HepG2 (cell line): Measurements from ENCODE around the gene PCDH10. TPM values are rescaled to one million over a fixed set of nuclear protein-coding genes. Genes with fewer than 3 reads are reported as not detected.

ENCODE experiments used
- ATAC-seq: fragments of 200-7000 bp; cut with Tn5 transposase; 3 replicates; pipeline ENCODE4 v1.9.1; 2020; ENCODE audit warnings: mild to moderate bottlenecking, moderate library complexity
- BruUV-seq: library from RNA; stranded (reverse); fragments of 400-500 nt; replicated peaks from 2 replicates; lab custom pipeline; 2021; lab: Mats Ljungman, UMichigan
- CTCF ChIA-PET: fragments of 300-600 bp; formaldehyde crosslinking; extraction: SDS; loops from one replicate; lab custom pipeline; 2021; ENCODE audit warnings: low total read pairs, inconsistent platforms, low intra/inter-chr PET ratio; lab: Yijun Ruan, JAX
- POLR2A ChIA-PET: fragments of 350-600 bp; sonication (Branson Sonifier 250); formaldehyde crosslinking; loops from one replicate; lab custom pipeline; 2020; ENCODE audit warnings: antibody characterized with exemption, inconsistent platforms; lab: Yijun Ruan, JAX
- DNase-seq: peaks from one replicate; pipeline ENCODE4 v3.0.0-alpha.2; 2015; ENCODE audit warnings: low spot score
- FAIRE-seq: peaks from 3 replicates; lab custom pipeline; 2011; peaks lifted over from hg19 to GRCh38; lab: Jason Lieb, UNC
- H2AFZ ChIP-seq: one replicate; pipeline ENCODE4 v1.6.1; 2011; ENCODE audit warnings: low read length, inconsistent platforms
- H3K27ac ChIP-seq: fragments of 300-600 bp; 3 replicates; pipeline ENCODE4 v1.8.0; 2011; ENCODE audit warnings: mixed run types, mild to moderate bottlenecking, mixed read lengths, low read length, inconsistent platforms; ENCODE audit not compliant: insufficient read depth; ENCODE audit errors: extremely low read length
- H3K27me3 ChIP-seq, 2 experiments: fragments of 200-600 bp in 1 of 2; 2 replicates in 1 of 2; 3 replicates in 1 of 2; pipeline versions ENCODE4 v1.6.0 to v1.8.0; 2011; ENCODE audit warnings: low read length in 2 of 2, mild to moderate bottlenecking in 2 of 2, moderate library complexity in 2 of 2, inconsistent platforms in 1 of 2; ENCODE audit not compliant: insufficient read depth in 2 of 2, control insufficient read depth in 1 of 2
- H3K36me3 ChIP-seq, 2 experiments: fragments of 200-600 bp in 1 of 2; replicated peaks in 1 of 2; 2 replicates in 1 of 2; 3 replicates in 1 of 2; pipeline versions ENCODE4 v1.5.1 to v1.8.0; 2011; ENCODE audit warnings: low read length in 2 of 2, inconsistent platforms in 1 of 2; ENCODE audit not compliant: insufficient read depth in 2 of 2, control insufficient read depth in 1 of 2
- H3K4me1 ChIP-seq: 2 replicates; pipeline ENCODE4 v1.5.1; 2012; ENCODE audit warnings: low read length, inconsistent platforms; ENCODE audit not compliant: insufficient read depth
- H3K4me2 ChIP-seq: 2 replicates; pipeline ENCODE4 v1.6.0; 2011; ENCODE audit warnings: low read depth, low read length, inconsistent platforms
- H3K4me3 ChIP-seq, 3 experiments: fragments of 200-600 bp in 1 of 3; sonication (generic), shearing (Covaris generic) in 1 of 3; replicated peaks in 1 of 3; 2 replicates each; pipeline ENCODE4 v1.5.1; 2011 to 2016; ENCODE audit warnings: low read length in 3 of 3, inconsistent platforms in 2 of 3, low read depth in 2 of 3, mild to moderate bottlenecking in 2 of 3, control low read depth in 1 of 3, mixed read lengths in 1 of 3; ENCODE audit not compliant: insufficient read depth in 1 of 3
- H3K79me2 ChIP-seq: one replicate; pipeline ENCODE4 v1.6.1; 2011; ENCODE audit warnings: low read length, inconsistent platforms; ENCODE audit not compliant: insufficient read depth
- H3K9ac ChIP-seq: 2 replicates; pipeline ENCODE4 v1.6.0; 2011; ENCODE audit warnings: mild to moderate bottlenecking, low read depth, low read length, inconsistent platforms; ENCODE audit not compliant: insufficient read depth
- H3K9me3 ChIP-seq: 2 replicates; pipeline ENCODE4 v1.5.1; 2012; ENCODE audit warnings: mild to moderate bottlenecking, low read length
- H4K20me1 ChIP-seq: 2 replicates; pipeline ENCODE4 v1.6.0; 2011; ENCODE audit warnings: inconsistent platforms, mild to moderate bottlenecking, low read length, moderate library complexity; ENCODE audit not compliant: insufficient read depth
- CTCF ChIP-seq: sonication (generic); formaldehyde crosslinking; IDR thresholded peaks from 2 replicates; pipeline ENCODE4 v1.5.0; 2020; ENCODE audit warnings: mild to moderate bottlenecking, missing genetic modification reagents, moderate library complexity
- FOXO1 ChIP-seq: sonication (generic); formaldehyde crosslinking; IDR thresholded peaks from 2 replicates; pipeline ENCODE4 v1.4.0; 2020; ENCODE audit warnings: missing genetic modification reagents
- MAFK ChIP-seq, 2 experiments: IDR thresholded peaks in 1 of 2; conservative IDR thresholded peaks in 1 of 2; 2 replicates each; pipeline ENCODE4 v1.6.1; 2011; ENCODE audit warnings: improper control_type of control experiment in 2 of 2, low read length in 2 of 2
- RAD21 ChIP-seq: fragments of 450-650 bp; formaldehyde crosslinking; IDR thresholded peaks from 2 replicates; pipeline ENCODE4 v1.5.0; 2020; ENCODE audit warnings: mild to moderate bottlenecking
- SMC3 ChIP-seq: IDR thresholded peaks from 2 replicates; pipeline ENCODE4 v1.6.1; 2011; ENCODE audit warnings: low read length, improper control_type of control experiment
- STAG1 ChIP-seq: sonication (generic); formaldehyde crosslinking; IDR thresholded peaks from 2 replicates; pipeline ENCODE4 v1.4.0; 2020; ENCODE audit warnings: missing genetic modification reagents
- THYN1 ChIP-seq: sonication (generic); formaldehyde crosslinking; IDR thresholded peaks from 2 replicates; pipeline ENCODE4 v1.8.1; 2023; ENCODE audit warnings: low read depth, mild to moderate bottlenecking, moderate library complexity, missing genetic modification reagents, borderline replicate concordance
- ZNF546 ChIP-seq: sonication (generic); formaldehyde crosslinking; conservative IDR thresholded peaks from 2 replicates; pipeline ENCODE4 v1.8.1; 2023; ENCODE audit warnings: mild to moderate bottlenecking, missing genetic modification reagents
- WGBS: methylation state at CpG from one replicate; pipeline ENCODE4 v1.1.6; 2017; ENCODE audit warnings: low lambda C conversion rate; 5-methylcytosine and 5-hydroxymethylcytosine counted together
- in situ Hi-C: cut with HindIII; loops from 2 replicates; pipeline ENCODE4 v1.10.0; 2017; ENCODE audit warnings: low pct_unique_long_range_greater_than_20kb; ENCODE audit not compliant: extremely low pct_ligation_motif_present
- intact Hi-C: fragments of 100-400 bp; cut with micrococcal nuclease; formaldehyde crosslinking; loops from one replicate; pipeline ENCODE4 v1.10.0; 2022; ENCODE audit not compliant: unreplicated experiment
- polyA plus RNA-seq, 8 experiments: library from polyadenylated mRNA; depleted of rRNA in 3 of 8; stranded (reverse) in 7 of 8; unstranded in 1 of 8; fragments of >200 nt; fragmentation: Illumina TruSeq in 4 of 8; extraction: Trizol in 4 of 8; gene quantifications; 2 replicates each; pipeline versions ENCODE4 v1.2.1 to v1.2.3, GENCODE V29; 2011 to 2016; ENCODE audit warnings: low read depth in 4 of 8, missing spikeins in 1 of 8, mixed read lengths in 1 of 8; ENCODE audit not compliant: insufficient read depth in 1 of 8
- total RNA-seq, 5 experiments: library from RNA; depleted of rRNA; stranded (reverse); fragments of >200 nt; fragmentation: Illumina TruSeq; extraction: Trizol; gene quantifications; 2 replicates each; pipeline ENCODE4 v1.2.3, GENCODE V29; 2016; ENCODE audit warnings: low read depth in 1 of 5
- TF ChIP-seq, protein P1 (sequence below): IDR thresholded peaks from 2 replicates; pipeline ENCODE4 v1.4.0; 2020; ENCODE audit warnings: mild to moderate bottlenecking, missing genetic modification reagents
- TF ChIP-seq, protein P2 (sequence below): sonication (generic); formaldehyde crosslinking; IDR thresholded peaks from 2 replicates; pipeline ENCODE4 v1.4.0; 2020; ENCODE audit warnings: missing genetic modification reagents

Gene PCDH10
- total and polyA plus RNA-seq, 2 of the 13 experiments (the other 11 are each of a cell fraction or from before 2014, with no cell fraction given): not detected

- TF ChIP-seq, protein P1, sequence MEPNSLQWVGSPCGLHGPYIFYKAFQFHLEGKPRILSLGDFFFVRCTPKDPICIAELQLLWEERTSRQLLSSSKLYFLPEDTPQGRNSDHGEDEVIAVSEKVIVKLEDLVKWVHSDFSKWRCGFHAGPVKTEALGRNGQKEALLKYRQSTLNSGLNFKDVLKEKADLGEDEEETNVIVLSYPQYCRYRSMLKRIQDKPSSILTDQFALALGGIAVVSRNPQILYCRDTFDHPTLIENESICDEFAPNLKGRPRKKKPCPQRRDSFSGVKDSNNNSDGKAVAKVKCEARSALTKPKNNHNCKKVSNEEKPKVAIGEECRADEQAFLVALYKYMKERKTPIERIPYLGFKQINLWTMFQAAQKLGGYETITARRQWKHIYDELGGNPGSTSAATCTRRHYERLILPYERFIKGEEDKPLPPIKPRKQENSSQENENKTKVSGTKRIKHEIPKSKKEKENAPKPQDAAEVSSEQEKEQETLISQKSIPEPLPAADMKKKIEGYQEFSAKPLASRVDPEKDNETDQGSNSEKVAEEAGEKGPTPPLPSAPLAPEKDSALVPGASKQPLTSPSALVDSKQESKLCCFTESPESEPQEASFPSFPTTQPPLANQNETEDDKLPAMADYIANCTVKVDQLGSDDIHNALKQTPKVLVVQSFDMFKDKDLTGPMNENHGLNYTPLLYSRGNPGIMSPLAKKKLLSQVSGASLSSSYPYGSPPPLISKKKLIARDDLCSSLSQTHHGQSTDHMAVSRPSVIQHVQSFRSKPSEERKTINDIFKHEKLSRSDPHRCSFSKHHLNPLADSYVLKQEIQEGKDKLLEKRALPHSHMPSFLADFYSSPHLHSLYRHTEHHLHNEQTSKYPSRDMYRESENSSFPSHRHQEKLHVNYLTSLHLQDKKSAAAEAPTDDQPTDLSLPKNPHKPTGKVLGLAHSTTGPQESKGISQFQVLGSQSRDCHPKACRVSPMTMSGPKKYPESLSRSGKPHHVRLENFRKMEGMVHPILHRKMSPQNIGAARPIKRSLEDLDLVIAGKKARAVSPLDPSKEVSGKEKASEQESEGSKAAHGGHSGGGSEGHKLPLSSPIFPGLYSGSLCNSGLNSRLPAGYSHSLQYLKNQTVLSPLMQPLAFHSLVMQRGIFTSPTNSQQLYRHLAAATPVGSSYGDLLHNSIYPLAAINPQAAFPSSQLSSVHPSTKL (CRISPR knock-in tag): no peak
- TF ChIP-seq ZNF546 (CRISPR knock-in tag) (no peak), FOXO1 (CRISPR knock-in tag) (no peak)
Observed at GRCh38 chr4:133145758-133146573, 3.1 kb upstream of the PCDH10 start (continued).

GRCh38 chr4:133146574-133147241 is 2.4 kb upstream of the PCDH10 start:
- TF ChIP-seq SMC3: peak; percentile 57; the same call in 1 of the 2 replicates
- peak; percentile 78 for TF ChIP-seq STAG1 (CRISPR knock-in tag)
- peak in 1 of 2 experiments; percentile 32; a peak in 1 of 4 replicates for TF ChIP-seq MAFK (conservative IDR thresholded peaks at IDR 0.05 in 1 of 2, IDR thresholded peaks at IDR 0.05 in 1 of 2; ENCODE audit: low read length in 2 of 2)
- TF ChIP-seq RAD21 (CRISPR knock-in tag): 0 out of 2 replicates have a peak, but pooled peaks have one; percentile 26
- no peak for TF ChIP-seq THYN1 (CRISPR knock-in tag)
- TF ChIP-seq, protein P2, sequence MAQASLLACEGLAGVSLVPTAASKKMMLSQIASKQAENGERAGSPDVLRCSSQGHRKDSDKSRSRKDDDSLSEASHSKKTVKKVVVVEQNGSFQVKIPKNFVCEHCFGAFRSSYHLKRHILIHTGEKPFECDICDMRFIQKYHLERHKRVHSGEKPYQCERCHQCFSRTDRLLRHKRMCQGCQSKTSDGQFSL (CRISPR knock-in tag): no peak
- TF ChIP-seq CTCF (CRISPR knock-in tag): peak; percentile 70
- DNase-seq (peak; percentile 15), ATAC-seq (peak; percentile 90), FAIRE-seq (no peak)
- CTCF ChIA-PET: interaction anchor here (0.7 to 1.2 kb wide), 2 partner anchors 8 to 926 kb away, joined by 3 to 4 read pairs; no protein-coding TSS in a partner anchor
- no TSS peak for BruUV-seq
- peak overlapping the region in 1 of 3 experiments; percentile 23; a peak in 1 of 6 replicates for H3K4me3 ChIP-seq
- intact Hi-C loops (loop anchor here (1.0 kb wide), 1 partner anchor 337 kb away; no protein-coding TSS in a partner anchor), in situ Hi-C loops (loop anchor here (10.0 kb wide), 1 partner anchor 338 kb away; no protein-coding TSS in a partner anchor)
- H3K9me3 ChIP-seq: no peaks in the 10 kb centered on the region
- H3K27me3 ChIP-seq: peaks cover 0 to 8% of the 10 kb centered on the region in 2 experiments; a peak in 1 of 5 replicates
- H4K20me1 ChIP-seq: no peaks in the 10 kb centered on the region
- no peaks in the 10 kb centered on the region for H3K4me1 ChIP-seq
- no peak overlapping the region for H3K27ac ChIP-seq
- no peaks in the 10 kb centered on the region for H3K36me3 ChIP-seq
- no peak overlapping the region for H2AFZ ChIP-seq
- 9% methylated on average over 27 of the region's 29 CpGs for WGBS
- H3K9ac ChIP-seq: no peak overlapping the region
- peak overlapping the region; percentile 48; the same call in 1 of the 2 replicates for H3K4me2 ChIP-seq
- no peaks in the 10 kb centered on the region for H3K79me2 ChIP-seq
- POLR2A ChIA-PET: no interaction called here
